ENCODE results near the gene MAFF.

MAFF gene

DNA sequence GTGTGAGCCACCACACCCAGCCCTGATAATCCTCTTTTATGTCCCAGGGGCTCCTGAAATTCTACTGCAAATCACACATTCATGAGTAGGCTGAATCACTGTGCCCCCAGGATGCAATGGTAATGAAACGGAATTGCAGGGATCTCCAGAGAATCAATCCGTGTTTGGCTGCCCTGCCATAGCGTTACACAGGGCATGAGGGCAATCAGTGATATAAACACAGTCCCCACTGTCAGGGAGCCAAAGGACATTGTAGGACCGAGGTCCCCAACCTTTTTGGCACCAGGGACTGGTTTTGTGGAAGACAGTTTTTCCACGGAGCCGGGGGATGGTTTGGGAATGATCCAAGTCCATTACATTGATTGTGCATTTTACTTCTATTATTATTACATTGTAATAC, 11.2 kb upstream of the MAFF start:
- 91% methylated on average over 4 of the region's 6 CpGs for WGBS
- H3K4ac ChIP-seq (ENCODE audit: low read depth in 1 of 2, low read length in 2 of 2), result no peak overlapping the region
- H4K91ac ChIP-seq (ENCODE audit: low read length), result no peak overlapping the region
- H2BK5ac ChIP-seq (ENCODE audit: low read depth, low read length, poor library complexity, severe bottlenecking), result no peak overlapping the region
- no peak overlapping the region for H2BK15ac ChIP-seq (ENCODE audit: low read depth, poor library complexity, severe bottlenecking)
- H3K36me3 ChIP-seq (ENCODE audit: control insufficient read depth in 1 of 2, insufficient read depth in 2 of 2, low read depth in 1 of 2, low read length in 2 of 2), result no peaks in the 10 kb centered on the region
- H3K4me1 ChIP-seq (ENCODE audit: control insufficient read depth, insufficient read depth, low read depth, low read length), result peaks cover 7% of the 10 kb centered on the region
- no peak overlapping the region for H3K18ac ChIP-seq (ENCODE audit: low read depth in 1 of 2, low read length in 2 of 2)
- H2BK12ac ChIP-seq (ENCODE audit: low read length in 2 of 2), result no peak overlapping the region
- H4K8ac ChIP-seq (ENCODE audit: low read length), result no peak overlapping the region
- DNase-seq, result no peak
- H3K79me1 ChIP-seq (replicated peaks; ENCODE audit: low read length, poor library complexity, severe bottlenecking), result no peaks in the 10 kb centered on the region
- H3K4me2 ChIP-seq (ENCODE audit: low read length, poor library complexity, severe bottlenecking), result no peak overlapping the region
- no peak overlapping the region for H2AK5ac ChIP-seq (ENCODE audit: low read length, severe bottlenecking)
- H2AFZ ChIP-seq (ENCODE audit: low read depth, low read length), result no peak overlapping the region
- H3K27me3 ChIP-seq (ENCODE audit: control insufficient read depth in 1 of 2, insufficient read depth in 1 of 2, low read length in 2 of 2), result no peaks in the 10 kb centered on the region
- H3K14ac ChIP-seq (ENCODE audit: low read length in 2 of 2), result no peak overlapping the region
- H3K4me3 ChIP-seq (ENCODE audit: insufficient read depth in 1 of 2, low read depth in 1 of 2, low read length in 2 of 2), result no peak overlapping the region
- no peak overlapping the region for H3K27ac ChIP-seq (ENCODE audit: low read length, poor library complexity, severe bottlenecking)
- H3K9ac ChIP-seq (ENCODE audit: low read length), result no peak overlapping the region
- no peak overlapping the region for H3K23ac ChIP-seq (ENCODE audit: low read length in 2 of 2)
- H3K9me3 ChIP-seq (ENCODE audit: control insufficient read depth, low read length), result no peaks in the 10 kb centered on the region
- no peak overlapping the region for H2BK120ac ChIP-seq (ENCODE audit: low read depth, low read length)

DNA sequence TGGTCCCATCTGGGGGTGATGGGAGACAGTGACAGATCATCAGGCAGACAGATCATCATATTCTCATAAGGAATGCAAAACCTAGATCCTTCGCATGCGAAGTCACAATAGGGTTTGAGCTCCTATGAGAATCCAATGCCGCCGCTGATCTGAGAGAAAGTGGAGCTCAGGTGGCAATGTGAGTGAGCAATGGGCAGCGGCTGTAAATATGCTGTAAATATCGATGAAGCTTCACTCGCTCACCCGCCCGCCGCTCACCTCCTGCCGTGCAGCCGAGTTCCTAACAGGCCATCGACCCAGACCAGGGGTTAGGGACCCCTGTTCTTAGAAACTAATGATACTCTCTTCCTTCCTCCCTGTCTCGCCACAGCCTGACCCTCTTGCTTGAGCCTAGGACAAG, 10.7 kb upstream of the MAFF start:
- no peak overlapping the region for H3K4me3 ChIP-seq (ENCODE audit: insufficient read depth in 1 of 2, low read depth in 1 of 2, low read length in 2 of 2)
- H3K27me3 ChIP-seq (ENCODE audit: control insufficient read depth in 1 of 2, insufficient read depth in 1 of 2, low read length in 2 of 2), result no peaks in the 10 kb centered on the region
- no peak overlapping the region for H4K8ac ChIP-seq (ENCODE audit: low read length)
- no peak overlapping the region for H4K91ac ChIP-seq (ENCODE audit: low read length)
- no peak overlapping the region for H2BK5ac ChIP-seq (ENCODE audit: low read depth, low read length, poor library complexity, severe bottlenecking)
- H2AK5ac ChIP-seq (ENCODE audit: low read length, severe bottlenecking), result no peak overlapping the region
- no peak overlapping the region for H3K14ac ChIP-seq (ENCODE audit: low read length in 2 of 2)
- no peak overlapping the region for H2AFZ ChIP-seq (ENCODE audit: low read depth, low read length)
- no peak overlapping the region for H3K9ac ChIP-seq (ENCODE audit: low read length)
- DNase-seq, result no peak
- no peak overlapping the region for H3K4me2 ChIP-seq (ENCODE audit: low read length, poor library complexity, severe bottlenecking)
- no peak overlapping the region for H3K23ac ChIP-seq (ENCODE audit: low read length in 2 of 2)
- H3K4ac ChIP-seq (ENCODE audit: low read depth in 1 of 2, low read length in 2 of 2), result no peak overlapping the region
- no peaks in the 10 kb centered on the region for H3K36me3 ChIP-seq (ENCODE audit: control insufficient read depth in 1 of 2, insufficient read depth in 2 of 2, low read depth in 1 of 2, low read length in 2 of 2)
- H3K79me1 ChIP-seq (replicated peaks; ENCODE audit: low read length, poor library complexity, severe bottlenecking), result no peaks in the 10 kb centered on the region
- no peaks in the 10 kb centered on the region for H3K9me3 ChIP-seq (ENCODE audit: control insufficient read depth, low read length)
- 91% methylated on average over 14 of the region's 14 CpGs for WGBS
- H2BK120ac ChIP-seq (ENCODE audit: low read depth, low read length), result no peak overlapping the region
- H3K27ac ChIP-seq (ENCODE audit: low read length, poor library complexity, severe bottlenecking), result no peak overlapping the region
- H2BK15ac ChIP-seq (ENCODE audit: low read depth, poor library complexity, severe bottlenecking), result no peak overlapping the region
- no peak overlapping the region for H3K18ac ChIP-seq (ENCODE audit: low read depth in 1 of 2, low read length in 2 of 2)
- H2BK12ac ChIP-seq (ENCODE audit: low read length in 2 of 2), result no peak overlapping the region
- H3K4me1 ChIP-seq (ENCODE audit: control insufficient read depth, insufficient read depth, low read depth, low read length), result peaks cover 7% of the 10 kb centered on the region

DNA sequence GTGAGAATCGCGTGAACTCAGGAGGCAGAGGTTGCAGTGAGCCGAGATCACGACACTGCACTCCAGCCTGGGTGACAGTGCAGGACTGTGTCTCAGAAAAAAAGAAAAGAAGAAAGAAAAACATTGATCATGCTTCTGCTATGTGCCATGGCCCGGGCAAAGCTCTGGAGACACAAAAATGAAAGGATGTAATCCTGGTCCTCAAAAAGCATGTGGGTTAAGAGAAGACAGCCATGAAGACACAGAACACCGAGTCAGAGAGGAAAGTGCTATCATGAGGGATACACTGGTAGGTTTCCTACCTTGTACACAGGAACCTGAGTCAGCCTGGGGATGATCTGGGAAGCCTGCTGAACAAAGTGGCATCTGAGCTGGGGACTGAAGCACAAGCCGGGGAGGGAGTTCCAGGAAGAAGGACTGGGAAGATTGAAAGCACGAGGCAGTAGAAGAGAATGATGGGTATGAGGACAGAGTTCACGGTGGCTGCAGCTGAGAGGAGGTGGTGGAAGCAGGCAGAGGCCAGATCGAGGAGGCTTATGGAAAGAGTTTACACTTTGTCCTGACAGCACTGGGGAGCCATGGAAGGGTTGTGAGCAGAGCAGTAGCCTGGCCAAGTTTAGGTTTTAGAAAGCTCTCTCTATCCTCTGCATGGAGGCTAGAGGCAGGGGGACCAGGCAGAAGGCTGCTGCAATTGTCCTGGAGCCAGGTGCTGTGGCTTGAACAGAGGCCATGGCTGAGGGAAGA, 9.9 kb upstream of the MAFF start:
- no peak overlapping the region for H3K4me2 ChIP-seq (ENCODE audit: low read length, poor library complexity, severe bottlenecking)
- no peaks in the 10 kb centered on the region for H3K79me1 ChIP-seq (replicated peaks; ENCODE audit: low read length, poor library complexity, severe bottlenecking)
- no peaks in the 10 kb centered on the region for H3K27me3 ChIP-seq (ENCODE audit: control insufficient read depth in 1 of 2, insufficient read depth in 1 of 2, low read length in 2 of 2)
- H2BK12ac ChIP-seq (ENCODE audit: low read length in 2 of 2), result peak overlapping the region in 1 of 2 experiments; percentile 29
- H2AK5ac ChIP-seq (ENCODE audit: low read length, severe bottlenecking), result peak overlapping the region; percentile 35
- no peak overlapping the region for H3K14ac ChIP-seq (ENCODE audit: low read length in 2 of 2)
- H3K9ac ChIP-seq (ENCODE audit: low read length), result peak overlapping the region; percentile 68
- no peak overlapping the region for H2BK15ac ChIP-seq (ENCODE audit: low read depth, poor library complexity, severe bottlenecking)
- no peak for DNase-seq
- H2BK120ac ChIP-seq (ENCODE audit: low read depth, low read length), result no peak overlapping the region
- H4K91ac ChIP-seq (ENCODE audit: low read length), result peak overlapping the region; percentile 8
- no peak overlapping the region for H3K27ac ChIP-seq (ENCODE audit: low read length, poor library complexity, severe bottlenecking)
- H3K4ac ChIP-seq (ENCODE audit: low read depth in 1 of 2, low read length in 2 of 2), result no peak overlapping the region
- H3K18ac ChIP-seq (ENCODE audit: low read depth in 1 of 2, low read length in 2 of 2), result peak overlapping the region in 1 of 2 experiments; percentile 56
- no peaks in the 10 kb centered on the region for H3K36me3 ChIP-seq (ENCODE audit: control insufficient read depth in 1 of 2, insufficient read depth in 2 of 2, low read depth in 1 of 2, low read length in 2 of 2)
- WGBS, result 80% methylated on average over 10 of the region's 10 CpGs
- no peak overlapping the region for H2BK5ac ChIP-seq (ENCODE audit: low read depth, low read length, poor library complexity, severe bottlenecking)
- no peak overlapping the region for H2AFZ ChIP-seq (ENCODE audit: low read depth, low read length)
- H3K4me3 ChIP-seq (ENCODE audit: insufficient read depth in 1 of 2, low read depth in 1 of 2, low read length in 2 of 2), result no peak overlapping the region
- no peaks in the 10 kb centered on the region for H3K9me3 ChIP-seq (ENCODE audit: control insufficient read depth, low read length)
- peak overlapping the region in 1 of 2 experiments; percentile 96 for H3K23ac ChIP-seq (ENCODE audit: low read length in 2 of 2)
- peaks cover 8% of the 10 kb centered on the region for H3K4me1 ChIP-seq (ENCODE audit: control insufficient read depth, insufficient read depth, low read depth, low read length)
- H4K8ac ChIP-seq (ENCODE audit: low read length), result peak overlapping the region; percentile 55

DNA sequence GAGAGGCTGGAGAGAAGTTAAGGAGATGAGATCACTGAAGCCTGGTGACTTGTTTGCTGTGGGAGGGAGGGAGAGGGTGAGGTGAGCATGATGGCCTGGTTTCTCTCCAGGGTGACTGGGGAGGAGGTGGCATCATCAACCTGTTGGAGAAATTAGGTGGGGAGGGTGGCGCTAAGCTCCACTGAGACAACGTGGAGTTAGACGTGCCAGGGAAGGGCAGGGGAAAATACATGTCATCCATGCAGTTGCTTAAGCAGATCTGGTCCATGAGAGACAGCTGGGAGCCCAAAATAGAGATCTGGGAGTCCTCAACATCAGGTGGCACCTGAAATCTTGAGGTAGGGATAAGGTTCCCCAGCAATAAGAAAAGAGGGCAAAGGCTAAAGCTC, 9.3 kb upstream of the MAFF start:
- Histone ChIP-seq H2AFZ (ENCODE audit: low read depth, low read length) (no peak overlapping the region), H2BK12ac (ENCODE audit: low read length in 2 of 2) (peak overlapping the region; percentile 18 to 29), H2AK5ac (ENCODE audit: low read length, severe bottlenecking) (no peak overlapping the region), H3K23ac (ENCODE audit: low read length in 2 of 2) (peak overlapping the region in 1 of 2 experiments; percentile 96), H3K27ac (ENCODE audit: low read length, poor library complexity, severe bottlenecking) (no peak overlapping the region), H3K79me1 (replicated peaks; ENCODE audit: low read length, poor library complexity, severe bottlenecking) (no peaks in the 10 kb centered on the region), H3K4me3 (ENCODE audit: insufficient read depth in 1 of 2, low read depth in 1 of 2, low read length in 2 of 2) (no peak overlapping the region), H4K91ac (ENCODE audit: low read length) (no peak overlapping the region), H3K36me3 (ENCODE audit: control insufficient read depth in 1 of 2, insufficient read depth in 2 of 2, low read depth in 1 of 2, low read length in 2 of 2) (no peaks in the 10 kb centered on the region), H2BK5ac (ENCODE audit: low read depth, low read length, poor library complexity, severe bottlenecking) (no peak overlapping the region), H3K14ac (ENCODE audit: low read length in 2 of 2) (no peak overlapping the region), H2BK15ac (ENCODE audit: low read depth, poor library complexity, severe bottlenecking) (no peak overlapping the region), H3K4ac (ENCODE audit: low read depth in 1 of 2, low read length in 2 of 2) (no peak overlapping the region), H2BK120ac (ENCODE audit: low read depth, low read length) (no peak overlapping the region), H3K4me2 (ENCODE audit: low read length, poor library complexity, severe bottlenecking) (no peak overlapping the region), H4K8ac (ENCODE audit: low read length) (no peak overlapping the region), H3K9me3 (ENCODE audit: control insufficient read depth, low read length) (no peaks in the 10 kb centered on the region), H3K27me3 (ENCODE audit: control insufficient read depth in 1 of 2, insufficient read depth in 1 of 2, low read length in 2 of 2) (no peaks in the 10 kb centered on the region), H3K18ac (ENCODE audit: low read depth in 1 of 2, low read length in 2 of 2) (peak overlapping the region in 1 of 2 experiments; percentile 56), H3K4me1 (ENCODE audit: control insufficient read depth, insufficient read depth, low read depth, low read length) (peaks cover 8% of the 10 kb centered on the region), H3K9ac (ENCODE audit: low read length) (peak overlapping the region; percentile 68)
- no peak for DNase-seq
- 96% methylated on average over 3 of the region's 3 CpGs for WGBS

Measured in mesenchymal stem cell (in vitro differentiated cells and primary cell).